Thoracic aorta (tissue), 2 donors: Measurements from ENCODE around the gene POU2AF1. TPM values are rescaled to one million over a fixed set of nuclear protein-coding genes. Genes with fewer than 3 reads are reported as not detected.

Experiments used
- ATAC-seq: fragments of 150-250 bp; one replicate; pipeline ENCODE4 v1.8.0; 2017; ENCODE audit warnings: low read depth; ENCODE audit not compliant: insufficient number of reproducible peaks, low FRiP score
- DNase-seq: peaks from one replicate; pipeline ENCODE4 v3.0.0-alpha.2; 2020; ENCODE audit warnings: low spot score
- H3K27ac ChIP-seq, 2 donors: fragments of 200-600 bp; sonication (generic); 1 replicate in 1 of 2; 2 replicates in 1 of 2; pipeline ENCODE4 v1.5.1; 2016; ENCODE audit warnings: mild to moderate bottlenecking in 2 of 2, moderate library complexity in 2 of 2
- H3K27me3 ChIP-seq: fragments of 200-600 bp; sonication (generic); replicated peaks from 2 replicates; pipeline ENCODE4 v1.6.0; 2016; ENCODE audit warnings: mild to moderate bottlenecking; ENCODE audit not compliant: insufficient read depth
- H3K36me3 ChIP-seq: fragments of 200-600 bp; sonication (generic); one replicate; pipeline ENCODE4 v1.5.1; 2016
- H3K4me1 ChIP-seq, 2 donors: fragments of 200-600 bp; sonication (generic); 1 replicate in 1 of 2; 2 replicates in 1 of 2; pipeline versions ENCODE4 v1.5.1 to v1.6.0; 2016; ENCODE audit warnings: low read depth in 2 of 2, mild to moderate bottlenecking in 1 of 2; ENCODE audit not compliant: control insufficient read depth in 1 of 2
- H3K4me3 ChIP-seq: fragments of 200-600 bp; sonication (generic); 2 replicates; pipeline ENCODE4 v1.5.1; 2016; ENCODE audit warnings: mild to moderate bottlenecking
- H3K9me3 ChIP-seq: fragments of 200-600 bp; sonication (generic); 2 replicates; pipeline ENCODE4 v1.5.1; 2016
- CTCF ChIP-seq: fragments of 200-600 bp; sonication (generic); IDR thresholded peaks from one replicate; pipeline ENCODE4 v1.5.1; 2019; ENCODE audit warnings: antibody characterized with exemption
- total RNA-seq, 2 donors: library from RNA; depleted of rRNA; stranded (reverse); fragments of >200 nt; gene quantifications; one replicate each; pipeline versions ENCODE4 v1.1.0 to v1.2.3, GENCODE V29; 2016

The POU2AF1 gene
- total RNA-seq, 2 donors from 2014 or later = not detected

- TF ChIP-seq CTCF = no peak
- no peak overlapping the region for H3K27ac ChIP-seq
- H3K36me3 ChIP-seq = no peaks in the 10 kb centered on the region
- ATAC-seq (no peak), DNase-seq (no peak)
- no peak overlapping the region for H3K4me3 ChIP-seq
- no peaks in the 10 kb centered on the region for H3K27me3 ChIP-seq
- peaks cover 21 to 54% of the 10 kb centered on the region in 2 donors for H3K4me1 ChIP-seq
- H3K9me3 ChIP-seq = no peaks in the 10 kb centered on the region
Measured at GRCh38 chr11:111336062-111336461, 43.0 kb downstream of the POU2AF1 start.

GRCh38 chr11:111335549-111335948 lies 43.5 kb downstream of the POU2AF1 start:
- Histone ChIP-seq H3K27me3 (no peaks in the 10 kb centered on the region), H3K4me1 (peaks cover 26 to 59% of the 10 kb centered on the region in 2 donors), H3K4me3 (no peak overlapping the region), H3K36me3 (no peaks in the 10 kb centered on the region), H3K27ac (no peak overlapping the region), H3K9me3 (no peaks in the 10 kb centered on the region)
- no peak for ATAC-seq
- DNase-seq = no peak
- TF ChIP-seq CTCF = no peak

GRCh38 chr11:111334532-111335502 lies 44.3 kb downstream of the POU2AF1 start:
- Histone ChIP-seq H3K27ac (peak overlapping the region in 1 of 2 donors; percentile 9), H3K27me3 (no peaks in the 10 kb centered on the region), H3K4me1 (peaks cover 30 to 67% of the 10 kb centered on the region in 2 donors), H3K9me3 (no peaks in the 10 kb centered on the region), H3K4me3 (no peak overlapping the region), H3K36me3 (no peaks in the 10 kb centered on the region)
- no peak for ATAC-seq
- no peak for DNase-seq
- no peak for TF ChIP-seq CTCF

GRCh38 chr11:111331711-111332479 lies 47.2 kb downstream of the POU2AF1 start:
- Histone ChIP-seq H3K4me3 (no peak overlapping the region), H3K36me3 (no peaks in the 10 kb centered on the region), H3K4me1 (peaks cover 47 to 93% of the 10 kb centered on the region in 2 donors), H3K27me3 (no peaks in the 10 kb centered on the region), H3K9me3 (no peaks in the 10 kb centered on the region), H3K27ac (peak overlapping the region; percentile 85 to 88)
- DNase-seq (no peak), ATAC-seq (peak; percentile 66)
- no peak for TF ChIP-seq CTCF
